H1 (cell line): ENCODE data around the gene CCDC171.

ENCODE experiments used
- ASH2L ChIP-seq: fragments of 200-600, 300-600 bp; sonication (generic); IDR thresholded peaks from one replicate; pipeline ENCODE4 v1.7.1; 2017; ENCODE audit warnings: low read length
- CBX8 ChIP-seq: fragments of 300-800, 300-1000 bp; sonication (generic); IDR thresholded peaks from 2 replicates; pipeline ENCODE4 v1.7.1; 2016; ENCODE audit warnings: low read depth, low read length, borderline replicate concordance
- CTCF ChIP-seq, 3 experiments: IDR thresholded peaks; 1 replicate in 2 of 3; 2 replicates in 1 of 3; pipeline versions ENCODE4 v1.5.1 to v1.6.1; 2011; ENCODE audit warnings: low read length in 3 of 3, mild to moderate bottlenecking in 3 of 3, inconsistent platforms in 2 of 3, low read depth in 1 of 3, moderate library complexity in 1 of 3; ENCODE audit not compliant: insufficient read depth in 1 of 3; ENCODE audit errors: control extremely low read depth in 1 of 3
- EP300 ChIP-seq, 2 experiments: IDR thresholded peaks; 1 replicate in 1 of 2; 2 replicates in 1 of 2; pipeline ENCODE4 v1.6.1; 2011 to 2012; ENCODE audit warnings: low read depth in 2 of 2, low read length in 2 of 2, mild to moderate bottlenecking in 2 of 2, borderline replicate concordance in 1 of 2, inconsistent platforms in 1 of 2, moderate library complexity in 1 of 2
- EZH2 ChIP-seq: fragments of 200-600 bp; sonication (generic); IDR thresholded peaks from 2 replicates; pipeline ENCODE4 v1.7.1; 2012; ENCODE audit warnings: low read depth, mild to moderate bottlenecking, moderate library complexity, low read length, inconsistent platforms; ENCODE audit not compliant: severe bottlenecking
- JUN ChIP-seq: IDR thresholded peaks from 2 replicates; pipeline ENCODE4 v1.6.1; 2011; ENCODE audit warnings: low read depth, mild to moderate bottlenecking, improper control_type of control experiment, low read length
- MAFK ChIP-seq: IDR thresholded peaks from 2 replicates; pipeline ENCODE4 v1.6.1; 2012; ENCODE audit warnings: low read depth, mild to moderate bottlenecking, improper control_type of control experiment, low read length
- POLR2A ChIP-seq, 2 experiments: IDR thresholded peaks; 1 replicate in 1 of 2; 2 replicates in 1 of 2; pipeline ENCODE4 v1.6.1; 2011; ENCODE audit warnings: low read depth in 2 of 2, low read length in 2 of 2, mild to moderate bottlenecking in 2 of 2; ENCODE audit errors: control extremely low read depth in 1 of 2
- POLR2AphosphoS5 ChIP-seq: IDR thresholded peaks from 2 replicates; pipeline ENCODE4 v1.6.1; 2011; ENCODE audit warnings: low read depth, low read length
- RAD21 ChIP-seq, 2 experiments: IDR thresholded peaks in 1 of 2; conservative IDR thresholded peaks in 1 of 2; 2 replicates each; pipeline ENCODE4 v1.6.1; 2011; ENCODE audit warnings: low read depth in 2 of 2, low read length in 2 of 2, improper control_type of control experiment in 1 of 2, inconsistent platforms in 1 of 2, mild to moderate bottlenecking in 1 of 2, moderate library complexity in 1 of 2
- RNF2 ChIP-seq: fragments of 200-900, 300-1000 bp; sonication (generic); IDR thresholded peaks from 2 replicates; pipeline ENCODE4 v1.7.1; 2016; ENCODE audit warnings: borderline replicate concordance, low read depth, mild to moderate bottlenecking, antibody characterized with exemption, low read length; ENCODE audit not compliant: poor library complexity, severe bottlenecking; ENCODE audit errors: missing control alignments
- SIN3A ChIP-seq, 2 experiments: IDR thresholded peaks in 1 of 2; conservative IDR thresholded peaks in 1 of 2; 2 replicates each; pipeline ENCODE4 v1.6.1; 2011 to 2012; ENCODE audit warnings: low read length in 2 of 2, improper control_type of control experiment in 1 of 2, low read depth in 1 of 2, mild to moderate bottlenecking in 1 of 2
- SUZ12 ChIP-seq: fragments of 200-600 bp; sonication (generic); IDR thresholded peaks from 2 replicates; pipeline ENCODE4 v1.6.1; 2012; ENCODE audit warnings: mild to moderate bottlenecking, inconsistent platforms, low read length, moderate library complexity, mixed read lengths
- USF2 ChIP-seq: IDR thresholded peaks from 2 replicates; pipeline ENCODE4 v1.6.1; 2011; ENCODE audit warnings: low read length, improper control_type of control experiment

GRCh38 chr9:15670894-15671293 lies 118.1 kb downstream of the CCDC171 start:
- TF ChIP-seq SIN3A (conservative IDR thresholded peaks at IDR 0.05 in 1 of 2, IDR thresholded peaks at IDR 0.05 in 1 of 2; ENCODE audit: low read depth in 1 of 2, low read length in 2 of 2) (no peak), RNF2 (no peak), POLR2A (IDR thresholded peaks at IDR 0.05; ENCODE audit: control extremely low read depth in 1 of 2, low read depth in 2 of 2, low read length in 2 of 2) (no peak), CTCF (IDR thresholded peaks at IDR 0.05; ENCODE audit: control extremely low read depth in 1 of 3, insufficient read depth in 1 of 3, low read depth in 1 of 3, low read length in 3 of 3) (no peak), JUN (no peak), POLR2AphosphoS5 (no peak), MAFK (no peak), CBX8 (no peak), ASH2L (no peak), USF2 (no peak), RAD21 (IDR thresholded peaks at IDR 0.05 in 1 of 2, conservative IDR thresholded peaks at IDR 0.05 in 1 of 2; ENCODE audit: low read depth in 2 of 2, low read length in 2 of 2) (no peak), EZH2 (no peak), EP300 (IDR thresholded peaks at IDR 0.05; ENCODE audit: borderline replicate concordance in 1 of 2, low read depth in 2 of 2, low read length in 2 of 2) (no peak), SUZ12 (no peak)
